Cortex of kidney (tissue), 1 donor: ENCODE results near the gene LDLRAD3.

Experiments used
- DNase-seq: peaks from one replicate; lab custom pipeline; 2025; lab: John Stamatoyannopoulos, UW

LDLRAD3 gene

GRCh38 chr11:36048496-36049247 lies 104.8 kb downstream of the LDLRAD3 start:
- DNase-seq = no peak

- no peak for DNase-seq
Observed at GRCh38 chr11:36051235-36052144, 107.6 kb downstream of the LDLRAD3 start.

GRCh38 chr11:36053281-36053680 lies 109.4 kb downstream of the LDLRAD3 start:
- no peak for DNase-seq

- DNase-seq = no peak
Observed at GRCh38 chr11:36053862-36054261, 110.0 kb downstream of the LDLRAD3 start.

- no peak for DNase-seq
Observed at GRCh38 chr11:36054628-36055027, 110.8 kb downstream of the LDLRAD3 start.

- no peak for DNase-seq
Observed at GRCh38 chr11:36056160-36056751, 112.4 kb downstream of the LDLRAD3 start.

- no peak for DNase-seq
Observed at GRCh38 chr11:36057379-36058042, 113.6 kb downstream of the LDLRAD3 start.

GRCh38 chr11:36059660-36060059 lies 115.8 kb downstream of the LDLRAD3 start:
- no peak for DNase-seq

GRCh38 chr11:36060926-36061325 lies 117.1 kb downstream of the LDLRAD3 start:
- no peak for DNase-seq

- DNase-seq = no peak
Observed at GRCh38 chr11:36061471-36061870, 117.6 kb downstream of the LDLRAD3 start.

- no peak for DNase-seq
Observed at GRCh38 chr11:36062796-36063365, 119.0 kb downstream of the LDLRAD3 start.

GRCh38 chr11:36065436-36065835 lies 121.6 kb downstream of the LDLRAD3 start:
- DNase-seq = no peak

- no peak for DNase-seq
Observed at GRCh38 chr11:36066891-36067290, 123.0 kb downstream of the LDLRAD3 start.

- DNase-seq = no peak
Observed at GRCh38 chr11:36069576-36070212, 125.8 kb downstream of the LDLRAD3 start.

GRCh38 chr11:36070213-36070953 lies 126.5 kb downstream of the LDLRAD3 start:
- no peak for DNase-seq

- no peak for DNase-seq
Observed at GRCh38 chr11:36070954-36071330, 127.1 kb downstream of the LDLRAD3 start.

- no peak for DNase-seq
Observed at GRCh38 chr11:36071917-36072500, 128.1 kb downstream of the LDLRAD3 start.

- DNase-seq = no peak
Observed at GRCh38 chr11:36073411-36074203, 129.7 kb downstream of the LDLRAD3 start.

- DNase-seq = no peak
Observed at GRCh38 chr11:36074941-36075431, 131.1 kb downstream of the LDLRAD3 start.
